ENCODE measurements around the gene COL4A2. TPM values are rescaled to one million over a fixed set of nuclear protein-coding genes. Genes with fewer than 3 reads are reported as not detected.

COL4A2 gene
- total and polyA plus RNA-seq, 8 donors = 18.4 to 130 (median 43.8) TPM

GRCh38 chr13:110291286-110291685 lies 15.8 kb upstream of the COL4A2 start:
- H3K4me1 ChIP-seq = no peaks in the 10 kb centered on the region
- no peak overlapping the region for H3K4me3 ChIP-seq
- ATAC-seq (no peak), DNase-seq (no peak), FAIRE-seq (no peak)
- intact Hi-C loops (cut with DNase I) = no loop called here
- no peak overlapping the region for H3K27ac ChIP-seq
- H3K27me3 ChIP-seq = no peaks in the 10 kb centered on the region
- TF ChIP-seq, protein P1, sequence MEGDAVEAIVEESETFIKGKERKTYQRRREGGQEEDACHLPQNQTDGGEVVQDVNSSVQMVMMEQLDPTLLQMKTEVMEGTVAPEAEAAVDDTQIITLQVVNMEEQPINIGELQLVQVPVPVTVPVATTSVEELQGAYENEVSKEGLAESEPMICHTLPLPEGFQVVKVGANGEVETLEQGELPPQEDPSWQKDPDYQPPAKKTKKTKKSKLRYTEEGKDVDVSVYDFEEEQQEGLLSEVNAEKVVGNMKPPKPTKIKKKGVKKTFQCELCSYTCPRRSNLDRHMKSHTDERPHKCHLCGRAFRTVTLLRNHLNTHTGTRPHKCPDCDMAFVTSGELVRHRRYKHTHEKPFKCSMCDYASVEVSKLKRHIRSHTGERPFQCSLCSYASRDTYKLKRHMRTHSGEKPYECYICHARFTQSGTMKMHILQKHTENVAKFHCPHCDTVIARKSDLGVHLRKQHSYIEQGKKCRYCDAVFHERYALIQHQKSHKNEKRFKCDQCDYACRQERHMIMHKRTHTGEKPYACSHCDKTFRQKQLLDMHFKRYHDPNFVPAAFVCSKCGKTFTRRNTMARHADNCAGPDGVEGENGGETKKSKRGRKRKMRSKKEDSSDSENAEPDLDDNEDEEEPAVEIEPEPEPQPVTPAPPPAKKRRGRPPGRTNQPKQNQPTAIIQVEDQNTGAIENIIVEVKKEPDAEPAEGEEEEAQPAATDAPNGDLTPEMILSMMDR (IDR thresholded peaks at IDR 0.05) = no peak
- no peaks in the 10 kb centered on the region for H3K9me3 ChIP-seq
- 76 to 88% methylated on average over 9 of the region's 9 CpGs for WGBS, 2 donors
- no peaks in the 10 kb centered on the region for H3K36me3 ChIP-seq

DNA sequence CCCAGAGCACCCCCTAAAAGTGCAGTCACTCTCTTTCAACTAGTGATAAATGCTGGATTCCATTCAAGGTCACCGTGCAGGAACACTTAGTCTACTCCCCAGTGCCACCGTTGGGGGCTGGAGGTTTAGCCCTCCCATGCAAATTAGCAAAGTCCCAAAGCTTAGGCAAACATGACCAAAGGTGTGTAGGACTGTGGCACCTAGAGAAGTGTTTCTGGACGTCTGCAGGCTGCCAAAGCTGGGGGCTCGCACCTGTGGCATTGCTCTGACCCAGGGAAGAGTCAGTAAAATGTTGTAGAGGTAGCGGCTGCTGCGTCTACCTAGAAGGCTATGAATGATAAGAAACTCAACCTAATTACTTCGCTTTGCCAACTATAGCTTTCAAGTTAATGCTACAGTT lies 14.0 kb upstream of the COL4A2 start:
- H3K9me3 ChIP-seq = no peaks in the 10 kb centered on the region
- H3K27ac ChIP-seq = no peak overlapping the region
- H3K4me1 ChIP-seq = no peaks in the 10 kb centered on the region
- TF ChIP-seq, protein P1 (IDR thresholded peaks at IDR 0.05) = no peak
- no peak overlapping the region for H3K4me3 ChIP-seq
- no peaks in the 10 kb centered on the region for H3K36me3 ChIP-seq
- no peak for ATAC-seq
- DNase-seq = no peak
- intact Hi-C loops (cut with DNase I) = no loop called here
- no peak for FAIRE-seq
- no peaks in the 10 kb centered on the region for H3K27me3 ChIP-seq
- WGBS, 2 donors = 47 to 59% methylated on average over 7 of the region's 7 CpGs

- intact Hi-C loops (cut with DNase I) = no loop called here
- H3K27me3 ChIP-seq = no peaks in the 10 kb centered on the region
- H3K4me1 ChIP-seq = no peaks in the 10 kb centered on the region
- no peak overlapping the region for H3K4me3 ChIP-seq
- ATAC-seq (peak in 1 of 4 donors; percentile 21), DNase-seq (no peak), FAIRE-seq (no peak)
- TF ChIP-seq, protein P1 (IDR thresholded peaks at IDR 0.05) = no peak
- WGBS, 2 donors = 45 to 49% methylated on average over 3 of the region's 3 CpGs
- H3K36me3 ChIP-seq = no peaks in the 10 kb centered on the region
- H3K9me3 ChIP-seq = no peaks in the 10 kb centered on the region
- H3K27ac ChIP-seq = no peak overlapping the region
These were observed 13.4 kb upstream of the COL4A2 start for GRCh38 chr13:110293649-110294048.

- no peaks in the 10 kb centered on the region for H3K9me3 ChIP-seq
- 61 to 82% methylated on average over 3 of the region's 3 CpGs for WGBS, 2 donors
- no peaks in the 10 kb centered on the region for H3K36me3 ChIP-seq
- no peak overlapping the region for H3K4me3 ChIP-seq
- intact Hi-C loops (cut with DNase I) = no loop called here
- TF ChIP-seq, protein P1 (IDR thresholded peaks at IDR 0.05) = no peak
- ATAC-seq (peak in 2 of 4 donors; percentile 52 to 68), FAIRE-seq (no peak), DNase-seq (no peak)
- no peak overlapping the region for H3K27ac ChIP-seq
- H3K4me1 ChIP-seq = no peaks in the 10 kb centered on the region
- no peaks in the 10 kb centered on the region for H3K27me3 ChIP-seq
These were observed 12.9 kb upstream of the COL4A2 start for GRCh38 chr13:110294146-110294545.

GRCh38 chr13:110294622-110295021 lies 12.5 kb upstream of the COL4A2 start:
- intact Hi-C loops (cut with DNase I) = no loop called here
- Histone ChIP-seq H3K36me3 (no peaks in the 10 kb centered on the region), H3K9me3 (no peaks in the 10 kb centered on the region), H3K27me3 (no peaks in the 10 kb centered on the region), H3K27ac (no peak overlapping the region), H3K4me3 (no peak overlapping the region), H3K4me1 (no peaks in the 10 kb centered on the region)
- ATAC-seq (no peak), DNase-seq (no peak), FAIRE-seq (no peak)
- TF ChIP-seq, protein P1 (IDR thresholded peaks at IDR 0.05) = no peak

Measured in pancreas (tissue), 10 donors.